Pons (tissue), 1 donor: ENCODE results near the gene SNX8.
"Not testable (repeated sequence)": the region's sequence is repeated elsewhere in the genome, so short reads cannot be mapped to it uniquely, and the experiment has no call there.

Experiments
- DNase-seq: peaks from one replicate; pipeline ENCODE4 v3.0.0-alpha.2; 2016; ENCODE audit warnings: low spot score

Gene SNX8

DNA sequence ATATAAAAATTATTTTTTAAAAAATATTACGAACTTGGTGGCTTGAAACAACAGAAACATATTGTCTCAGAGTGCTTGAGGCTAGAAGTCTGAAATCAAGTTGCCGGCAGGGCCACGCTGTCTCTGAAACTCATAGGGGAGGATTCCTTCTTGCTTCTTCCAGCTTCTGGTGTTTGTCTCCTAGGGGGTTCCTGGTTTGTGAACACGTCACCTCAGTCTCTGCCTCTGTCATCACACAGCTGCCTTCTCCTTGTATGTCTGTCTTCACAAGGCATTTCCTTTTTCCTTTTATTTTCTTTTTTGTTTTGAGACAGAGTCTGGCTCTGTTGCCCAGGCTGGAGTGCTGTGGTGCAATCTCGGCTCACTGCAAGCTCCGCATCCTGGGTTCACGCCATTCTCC lies 12.7 kb upstream of the SNX8 start:
- no peak for DNase-seq

DNA sequence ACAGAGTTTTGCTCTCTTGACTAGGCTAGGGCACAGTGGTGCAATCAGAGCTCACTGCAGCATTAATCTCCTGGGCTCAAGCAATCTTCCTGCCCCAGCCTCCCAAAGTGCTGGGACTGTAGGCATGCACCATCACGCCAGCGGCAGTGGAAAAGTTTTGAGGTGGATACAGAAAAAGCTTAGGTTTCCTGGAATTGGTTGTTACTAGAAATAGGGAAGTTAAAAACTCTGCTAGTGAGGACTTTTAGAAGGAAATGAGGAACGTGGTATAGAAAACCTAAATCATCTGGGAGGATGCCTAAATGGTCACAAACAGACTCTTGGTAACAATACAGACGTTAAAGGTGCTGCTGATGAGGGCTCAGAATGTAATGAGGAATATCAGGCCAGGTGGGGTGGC lies 10.9 kb upstream of the SNX8 start:
- no peak for DNase-seq

DNA sequence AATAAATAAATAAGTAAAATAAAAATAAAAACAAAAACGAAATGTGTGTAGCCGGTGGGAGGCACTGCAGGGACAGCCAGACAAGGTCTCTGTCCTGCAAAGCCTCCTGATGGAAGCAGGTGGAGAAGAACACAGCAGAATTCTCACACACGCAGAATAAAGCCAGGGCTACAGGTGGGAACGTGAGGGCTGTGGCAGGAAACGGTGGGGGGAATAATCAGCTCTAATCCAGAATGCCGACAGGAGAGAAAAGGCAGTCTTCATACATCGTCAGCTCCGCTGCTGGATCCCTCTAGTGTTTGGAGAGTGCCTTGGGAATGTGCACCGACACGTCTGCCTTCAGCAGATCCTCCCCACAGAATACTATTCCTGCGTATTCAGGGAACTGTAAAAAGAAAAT lies 6.8 kb upstream of the SNX8 start:
- DNase-seq, result no peak

DNA sequence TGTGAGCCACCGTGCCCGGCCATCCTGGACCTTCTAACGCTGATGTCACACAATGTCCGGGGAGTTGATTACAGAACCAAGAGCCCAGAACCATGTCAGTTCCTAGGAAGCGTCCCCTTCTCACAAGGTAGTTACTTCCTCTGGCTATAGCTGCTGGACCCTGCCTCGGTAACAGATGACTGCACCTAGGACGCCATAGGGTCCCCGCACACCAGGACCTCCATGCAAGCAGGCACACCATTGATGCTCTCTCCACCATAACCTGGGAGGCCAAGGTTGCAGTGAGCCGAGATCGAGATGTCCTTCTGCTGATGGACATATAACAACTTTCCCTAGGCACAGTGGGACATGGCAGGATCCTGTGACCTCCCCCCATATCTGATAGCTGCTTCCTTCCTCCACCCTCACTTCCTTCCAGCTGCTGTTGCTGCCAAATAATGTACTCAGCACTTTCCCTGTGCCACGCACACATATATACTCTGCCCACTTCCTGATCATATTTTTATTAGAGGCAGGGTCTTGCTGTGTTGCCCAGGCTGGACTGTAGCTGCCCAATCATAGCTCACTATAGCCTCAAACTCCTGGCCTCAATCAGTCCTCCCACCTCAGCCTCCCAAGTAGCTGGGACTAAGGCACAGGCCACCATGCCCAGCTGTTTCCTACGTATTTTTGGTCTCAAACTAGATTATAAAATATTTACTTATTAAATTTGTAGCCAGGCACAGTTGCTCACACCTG lies 3.5 kb upstream of the SNX8 start:
- no peak for DNase-seq

DNA sequence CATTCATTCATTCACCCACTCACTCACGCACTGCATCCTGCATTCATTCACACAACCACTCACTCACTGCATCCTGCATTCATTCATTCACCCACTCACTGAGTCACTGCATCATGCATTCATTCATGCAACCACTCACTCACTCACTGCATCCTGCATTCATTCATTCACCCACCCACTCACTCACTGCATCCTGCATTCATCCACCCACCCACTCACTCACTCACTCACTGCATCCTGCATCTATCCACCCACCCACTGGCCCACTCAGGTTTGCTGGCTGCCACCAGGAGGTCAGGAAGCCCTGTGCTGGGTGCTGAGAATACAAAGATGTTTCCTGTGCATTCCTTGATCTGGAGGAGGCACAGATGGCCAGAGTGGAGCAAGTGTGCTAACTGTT lies 2.3 kb upstream of the SNX8 start:
- DNase-seq, result no peak

DNA sequence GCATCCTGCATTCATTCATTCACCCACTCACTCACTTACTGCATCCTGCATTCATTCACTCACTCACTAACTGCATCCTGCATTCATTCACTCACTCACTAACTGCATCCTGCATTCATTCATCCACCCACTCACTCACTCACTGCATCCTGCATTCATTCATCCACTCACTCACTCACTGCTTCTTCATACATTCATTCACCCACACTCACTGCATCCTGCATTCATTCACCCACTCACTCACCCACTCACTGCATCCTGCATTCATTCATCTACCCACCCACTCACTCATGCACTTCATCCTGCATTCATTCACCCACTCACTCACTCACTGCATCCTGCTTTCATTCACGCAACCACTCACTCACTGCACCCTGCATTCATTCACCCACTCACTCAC lies 1.5 kb upstream of the SNX8 start:
- no peak for DNase-seq

DNA sequence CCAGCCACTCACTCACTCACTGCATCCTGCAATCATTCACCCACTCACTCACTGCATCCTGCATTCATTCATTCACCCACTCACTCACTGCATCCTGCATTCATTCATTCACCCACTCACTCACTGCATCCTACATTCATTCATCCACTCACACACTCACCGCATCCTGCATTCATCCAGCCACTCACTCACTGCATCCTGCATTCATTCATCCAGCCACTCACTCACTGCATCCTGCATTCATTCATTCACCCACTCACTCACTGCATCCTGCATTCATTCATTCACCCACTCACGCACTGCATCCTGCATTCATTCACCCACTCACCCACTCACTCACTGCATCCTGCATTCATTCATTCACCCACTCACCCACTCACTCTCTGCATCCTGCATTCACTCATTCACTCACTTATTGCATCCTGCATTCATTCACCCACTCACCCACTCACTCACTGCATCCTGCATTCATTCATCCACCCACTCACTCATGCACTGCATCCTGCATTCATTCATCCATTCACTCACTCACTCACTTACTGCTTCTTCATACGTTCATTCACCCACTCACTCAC lies 802 bp upstream of the SNX8 start:
- DNase-seq, result not testable (repeated sequence)

DNA sequence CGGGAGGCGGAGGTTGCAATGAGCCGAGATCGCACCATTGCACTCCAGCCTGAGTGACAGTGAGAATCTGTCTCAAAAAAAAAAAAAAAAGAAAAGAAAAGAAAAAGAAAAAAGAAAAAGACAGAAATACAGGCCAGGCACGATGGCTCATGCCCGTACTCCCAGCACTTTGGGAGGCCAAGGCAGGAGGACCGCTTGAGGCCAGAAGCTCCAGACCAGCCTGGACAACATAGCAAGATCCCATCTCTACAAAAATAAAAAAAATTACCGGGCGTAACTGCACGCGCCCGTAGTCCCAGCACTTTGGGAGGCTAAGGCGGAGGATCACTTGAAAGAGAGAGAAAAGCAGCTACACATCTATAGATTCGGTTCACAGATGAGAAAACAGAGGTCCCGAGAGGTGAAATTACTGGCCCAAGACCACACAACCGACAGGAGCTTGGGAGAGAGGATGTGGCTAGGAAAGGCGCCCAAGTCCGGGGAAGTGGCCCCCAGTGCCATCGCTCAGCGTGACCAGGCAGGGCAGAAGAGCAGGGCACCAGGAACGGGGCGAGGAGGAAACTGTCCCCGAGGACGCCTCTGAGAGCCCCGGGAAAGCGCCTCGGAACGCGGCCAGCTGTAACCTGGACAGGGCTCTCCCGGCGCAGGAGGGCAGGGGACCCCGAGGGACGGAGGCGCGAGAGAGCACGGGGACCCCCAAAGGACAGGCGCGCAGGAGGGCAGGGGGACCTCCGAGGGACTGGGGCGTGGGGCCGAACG lies 612 bp downstream of the SNX8 start:
- DNase-seq, result no peak

DNA sequence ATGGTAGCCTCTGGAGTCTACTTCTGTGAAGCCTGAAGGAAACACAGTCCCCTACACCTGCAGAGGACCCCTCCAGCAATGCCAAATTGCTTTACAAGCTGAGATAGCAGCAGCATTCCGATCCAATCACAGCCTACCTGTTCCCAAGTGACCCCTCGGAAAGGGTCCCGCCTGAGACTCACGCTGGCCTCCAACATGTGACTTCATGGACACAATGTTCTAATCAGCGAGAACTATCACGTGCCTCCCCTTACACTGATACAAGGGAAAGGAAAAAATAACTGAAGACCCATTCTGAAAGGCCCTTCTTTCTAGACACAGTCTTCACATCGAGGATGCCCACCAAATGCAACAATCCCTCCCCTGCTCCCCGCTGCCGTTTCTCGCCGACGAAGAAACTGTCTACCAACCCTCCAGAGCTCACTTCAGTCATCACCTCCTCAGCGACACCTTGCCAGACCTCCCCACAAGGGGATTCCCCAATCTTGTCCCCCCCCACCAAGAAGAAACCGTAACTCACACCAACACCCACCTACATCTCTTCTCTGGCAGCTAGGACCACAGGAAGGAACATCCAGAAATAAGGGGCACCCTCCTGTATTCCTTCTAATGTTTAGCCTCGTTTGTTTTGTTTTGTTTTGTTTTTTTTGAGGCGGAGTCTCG lies 1.8 kb downstream of the SNX8 start:
- no peak for DNase-seq

DNA sequence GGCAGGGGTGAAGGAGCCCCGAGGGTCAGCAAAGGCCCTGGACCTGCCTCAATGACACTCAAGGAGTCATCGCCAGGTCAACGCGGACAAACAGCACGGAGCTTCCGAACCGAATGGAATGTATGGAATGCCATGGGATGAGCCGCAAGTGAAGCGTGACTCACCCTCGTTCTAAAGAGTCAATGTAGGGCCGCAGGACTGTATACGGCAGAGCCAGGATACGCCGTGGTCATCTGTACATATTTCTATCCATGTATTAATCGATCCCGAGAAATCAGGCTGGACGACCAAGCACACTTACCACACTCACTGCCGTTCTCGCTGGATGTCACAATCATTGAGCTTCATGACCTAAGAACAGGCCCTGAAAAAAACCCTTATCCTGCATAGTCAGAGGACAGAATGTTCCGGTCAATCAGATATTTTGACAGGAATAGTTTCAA lies 4.3 kb downstream of the SNX8 start:
- no peak for DNase-seq

DNA sequence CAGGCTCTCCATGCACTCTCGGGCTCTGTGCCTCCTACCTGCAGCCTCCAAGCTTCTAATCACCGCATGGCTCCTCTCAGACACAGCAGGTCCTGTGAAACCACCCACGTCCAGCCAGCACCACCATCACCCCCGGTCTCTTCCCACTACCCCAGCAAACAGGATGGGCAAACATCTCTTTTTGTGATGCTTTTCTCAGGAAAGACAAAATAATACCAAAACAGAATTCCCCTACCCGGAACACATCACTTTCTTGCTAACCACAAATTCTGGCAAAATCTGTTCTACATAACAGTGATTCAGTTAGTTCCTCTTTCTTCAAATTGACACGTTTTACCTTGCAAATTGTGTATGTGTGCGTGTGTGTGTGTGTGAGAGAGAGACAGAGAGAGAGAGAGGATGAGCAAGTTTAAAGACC lies 6.5 kb downstream of the SNX8 start:
- no peak for DNase-seq

DNA sequence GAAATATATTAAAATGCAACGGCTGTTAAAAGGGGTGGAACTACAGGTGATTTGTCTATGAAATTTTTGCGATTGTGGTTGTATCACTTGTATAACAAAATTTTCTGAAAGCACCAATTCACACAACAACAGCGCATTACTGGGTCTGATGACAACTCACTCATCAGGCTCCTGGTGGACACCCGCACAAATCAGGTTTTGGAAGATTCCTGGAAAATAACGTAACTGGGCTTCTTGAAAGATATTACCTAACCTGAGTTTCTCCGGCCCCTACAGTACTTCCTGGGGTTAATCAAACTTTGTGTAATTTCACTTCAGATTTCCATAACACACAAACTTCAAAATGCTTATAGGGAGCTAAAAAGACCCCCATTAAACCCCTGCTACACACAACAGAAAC lies 7.6 kb downstream of the SNX8 start:
- no peak for DNase-seq

DNA sequence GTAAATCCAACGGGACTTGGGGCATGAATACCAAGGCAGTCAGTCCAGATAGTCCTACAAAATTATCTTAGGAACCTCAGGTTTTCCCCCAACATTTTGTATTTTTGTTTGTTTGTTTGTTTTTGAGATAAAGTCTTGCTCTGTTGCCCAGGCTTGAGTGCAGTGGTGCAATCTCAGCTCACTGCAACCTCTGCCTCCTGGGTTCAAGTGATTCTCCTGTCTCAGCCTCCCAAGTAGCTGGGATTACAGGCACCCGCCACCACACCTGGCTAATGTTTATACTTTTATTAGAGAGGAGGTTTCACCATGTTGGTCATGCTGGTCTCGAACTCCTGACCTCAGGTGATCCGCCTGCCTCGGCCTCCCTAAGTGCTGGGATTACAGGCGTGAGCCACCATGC lies 9.0 kb downstream of the SNX8 start:
- DNase-seq, result not testable (repeated sequence)

DNA sequence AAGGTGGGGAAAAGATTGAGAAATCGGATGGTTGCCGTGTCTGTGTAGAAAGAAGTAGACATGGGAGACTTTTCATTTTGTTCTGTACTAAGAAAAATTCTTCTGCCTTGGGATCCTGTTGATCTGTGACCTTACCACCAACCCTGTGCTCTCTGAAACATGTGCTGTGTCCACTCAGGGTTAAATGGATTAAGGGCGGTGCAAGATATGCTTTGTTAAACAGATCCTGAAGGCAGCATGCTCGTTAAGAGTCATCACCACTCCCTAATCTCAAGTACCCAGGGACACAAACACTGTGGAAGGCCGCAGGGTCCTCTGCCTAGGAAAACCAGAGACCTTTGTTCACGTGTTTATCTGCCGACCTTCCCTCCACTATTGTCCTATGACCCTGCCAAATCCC lies 10.7 kb downstream of the SNX8 start:
- DNase-seq, result not testable (repeated sequence)

DNA sequence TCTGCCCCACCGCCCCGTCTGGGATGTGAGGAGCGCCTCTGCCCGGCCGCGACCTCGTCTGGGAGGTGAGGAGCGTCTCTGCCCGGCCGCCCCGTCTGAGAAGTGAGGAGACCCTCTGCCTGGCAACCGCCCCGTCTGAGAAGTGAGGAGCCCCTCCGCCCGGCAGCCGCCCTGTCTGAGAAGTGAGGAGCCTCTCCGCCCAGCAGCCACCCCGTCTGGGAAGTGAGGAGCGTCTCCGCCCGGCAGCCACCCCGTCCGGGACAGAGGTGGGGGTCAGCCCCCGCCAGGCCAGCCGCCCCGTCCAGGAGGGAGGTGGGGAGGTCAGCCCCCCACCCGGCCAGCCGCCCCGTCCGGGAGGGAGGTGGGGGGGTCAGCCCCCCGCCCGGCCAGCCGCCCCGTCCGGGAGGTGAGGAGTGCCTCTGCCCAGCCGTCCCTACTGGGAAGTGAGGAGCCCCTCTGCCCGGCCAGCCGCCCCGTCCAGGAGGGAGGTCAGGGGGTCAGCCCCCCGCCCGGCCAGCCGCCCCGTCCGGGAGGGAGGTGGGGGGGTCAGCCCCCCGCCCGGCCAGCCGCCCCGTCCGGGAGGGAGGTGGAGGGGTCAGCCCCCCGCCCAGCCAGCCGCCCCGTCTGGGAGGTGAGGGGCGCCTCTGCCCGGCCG lies 11.4 kb downstream of the SNX8 start:
- not testable (repeated sequence) for DNase-seq

DNA sequence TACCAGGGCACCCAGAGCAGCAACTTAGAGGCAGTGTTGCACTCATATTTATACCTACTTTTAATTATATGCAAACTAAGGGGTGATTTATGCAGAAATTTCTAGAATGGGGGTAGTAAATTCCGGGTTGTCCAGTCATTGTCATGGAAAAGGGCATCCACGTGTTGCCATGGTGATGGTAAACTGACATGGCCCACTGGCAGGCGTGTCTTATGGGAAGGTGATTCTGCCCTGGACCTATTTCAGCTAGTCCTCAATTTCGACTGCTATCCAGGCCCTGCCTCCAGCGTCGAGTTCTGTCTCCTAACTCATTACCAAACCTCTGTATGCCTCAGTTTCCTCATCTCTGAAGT lies 12.8 kb downstream of the SNX8 start:
- no peak for DNase-seq

DNA sequence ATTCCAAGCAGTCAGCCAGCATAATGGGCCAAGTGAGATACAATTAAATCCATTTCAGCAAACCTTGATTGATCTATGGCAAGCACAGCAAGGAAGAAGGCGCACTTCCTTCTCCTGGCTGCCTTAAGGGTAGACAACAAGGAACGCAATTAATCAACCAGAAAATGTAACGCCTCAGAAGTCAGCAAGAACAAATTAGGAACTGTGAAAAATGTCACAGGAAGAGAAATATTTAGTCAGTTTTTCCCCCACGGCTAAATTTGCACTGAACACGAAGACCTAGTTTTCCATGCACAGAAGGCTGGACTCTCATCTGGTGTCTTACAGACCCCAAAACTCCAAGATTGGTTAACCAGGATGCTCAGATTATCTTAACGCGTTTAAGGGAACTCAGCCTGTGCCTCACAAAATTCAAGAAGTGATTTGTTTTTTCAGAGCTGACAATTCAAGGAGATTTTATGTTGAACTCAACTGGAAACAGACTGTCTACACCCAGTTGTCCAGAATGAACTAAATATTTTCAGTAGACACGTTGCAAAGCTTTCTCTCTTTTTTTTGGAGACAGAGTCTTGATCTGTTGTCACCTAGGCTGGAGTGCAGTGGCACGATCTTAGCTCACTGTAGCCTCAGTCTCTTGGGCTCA lies 14.2 kb downstream of the SNX8 start:
- DNase-seq, result no peak

DNA sequence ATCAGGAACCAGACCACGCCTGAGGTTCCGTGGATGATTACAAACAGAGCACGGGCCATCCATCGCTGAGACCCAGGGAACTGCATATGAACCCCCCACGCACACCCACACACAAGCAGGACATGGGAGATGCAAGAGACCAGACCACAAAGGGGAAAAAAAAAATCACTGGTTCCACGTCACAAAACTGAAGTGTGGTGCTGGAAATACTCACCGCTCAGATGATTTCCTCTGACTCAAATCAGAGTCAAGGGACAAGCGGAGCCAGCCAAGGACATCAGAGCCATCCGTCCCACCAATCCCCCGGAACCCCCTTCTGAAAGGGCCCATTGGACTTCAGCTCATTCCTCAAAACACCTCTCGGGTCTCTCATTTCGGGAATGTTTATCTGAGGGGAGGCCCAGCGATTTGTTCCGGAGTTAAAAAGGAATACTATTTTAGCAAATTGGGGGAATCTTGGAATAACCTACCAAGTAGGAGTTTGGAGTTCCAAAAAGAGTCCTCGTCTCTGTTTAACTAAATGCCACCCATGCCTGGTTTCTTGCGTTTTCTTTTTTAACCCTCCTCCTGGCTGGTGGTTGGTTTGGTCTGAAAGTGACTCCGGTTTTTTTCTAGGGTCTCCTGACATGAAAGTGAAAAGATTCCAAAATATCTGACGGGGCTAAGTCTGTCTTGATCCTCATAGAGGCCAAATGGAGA lies 15.0 kb downstream of the SNX8 start:
- no peak for DNase-seq

DNA sequence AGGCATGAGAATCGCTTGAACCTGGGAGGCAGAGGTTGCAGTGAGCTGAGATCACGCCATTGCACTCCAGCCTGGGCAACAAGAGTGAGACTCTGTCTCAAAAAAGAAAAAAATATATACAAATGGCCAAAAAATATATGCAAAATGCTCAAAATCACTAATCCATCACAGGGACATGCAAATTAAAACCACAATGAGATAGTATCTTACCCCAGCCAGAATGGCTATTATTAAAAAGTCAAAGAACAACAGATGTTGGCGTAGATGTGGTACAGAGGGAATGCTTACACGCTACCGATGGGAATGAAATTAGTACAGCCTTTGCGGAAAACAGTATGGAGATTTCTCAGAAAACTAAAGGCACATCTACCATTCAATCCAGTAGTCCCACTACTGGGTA lies 17.4 kb downstream of the SNX8 start:
- DNase-seq, result no peak

DNA sequence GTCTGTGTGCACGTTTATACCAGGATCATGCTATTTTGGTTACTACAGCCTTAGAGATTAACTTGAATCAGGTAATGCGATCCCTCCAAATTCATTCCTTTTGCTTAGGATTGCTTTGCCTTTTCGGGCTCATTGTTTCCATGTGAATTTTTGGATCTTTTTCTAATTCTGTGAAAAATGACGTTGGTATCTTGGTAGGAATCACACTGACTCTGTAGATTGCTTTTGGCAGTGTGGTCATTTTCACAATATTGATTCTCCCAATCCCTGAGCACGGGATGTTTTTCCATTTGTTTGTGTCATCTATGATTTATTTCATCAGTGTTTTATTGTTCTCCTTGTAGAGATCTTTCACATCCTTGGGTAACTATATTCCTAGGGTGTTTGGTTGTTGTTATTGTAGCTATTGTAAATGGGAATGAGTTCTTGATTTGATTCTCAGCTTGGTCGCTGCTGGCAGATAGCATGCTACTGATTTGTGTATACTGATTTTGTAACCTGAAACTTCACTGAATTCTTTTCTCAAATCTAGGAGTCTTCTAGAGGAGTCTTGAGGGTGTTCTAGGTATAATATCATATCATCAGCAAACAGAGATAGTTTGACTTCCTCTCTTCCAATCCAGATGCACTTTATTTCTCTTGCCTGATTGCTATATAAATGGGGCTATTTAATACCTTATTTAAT lies 18.2 kb downstream of the SNX8 start:
- DNase-seq, result no peak

DNA sequence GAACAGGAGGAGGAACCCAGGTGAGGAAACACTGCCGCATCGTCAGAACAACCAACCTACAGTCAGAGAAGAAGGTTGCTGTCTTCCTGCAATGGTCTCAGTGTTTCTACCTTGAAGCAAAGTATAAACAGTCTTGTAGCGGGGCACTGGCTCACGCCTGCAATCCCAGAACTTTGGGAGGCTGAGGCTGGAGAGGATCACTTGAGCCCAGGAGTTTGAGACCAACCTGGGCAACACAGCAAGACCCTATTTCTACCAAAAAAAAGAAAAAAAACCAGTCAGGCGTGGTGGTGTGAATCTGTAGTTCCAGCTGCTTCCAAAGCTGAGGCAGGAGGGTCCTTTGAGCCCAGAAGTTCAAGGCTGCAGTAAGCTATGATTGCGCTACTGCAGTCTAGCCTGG lies 23.4 kb downstream of the SNX8 start:
- no peak for DNase-seq
